Upper lobe of left lung (tissue), 4 donors: ENCODE results near the gene TNFAIP8L2.

ENCODE experiments used
- EP300 ChIP-seq, 4 donors: sonication (generic); formaldehyde crosslinking; IDR thresholded peaks; one replicate each; pipeline ENCODE4 v1.5.1; 2017; ENCODE audit warnings: antibody characterized with exemption in 4 of 4, control low read depth in 2 of 4
- TF ChIP-seq, protein P1 (sequence below), 6 experiments: fragments of 450-650 bp in 4 of 6; fragments of 200-600 bp in 2 of 6; sonication (generic) in 2 of 6; IDR thresholded peaks; one replicate each; pipeline ENCODE4 v1.5.1; 2016 to 2019; ENCODE audit warnings: antibody characterized with exemption in 6 of 6

DNA sequence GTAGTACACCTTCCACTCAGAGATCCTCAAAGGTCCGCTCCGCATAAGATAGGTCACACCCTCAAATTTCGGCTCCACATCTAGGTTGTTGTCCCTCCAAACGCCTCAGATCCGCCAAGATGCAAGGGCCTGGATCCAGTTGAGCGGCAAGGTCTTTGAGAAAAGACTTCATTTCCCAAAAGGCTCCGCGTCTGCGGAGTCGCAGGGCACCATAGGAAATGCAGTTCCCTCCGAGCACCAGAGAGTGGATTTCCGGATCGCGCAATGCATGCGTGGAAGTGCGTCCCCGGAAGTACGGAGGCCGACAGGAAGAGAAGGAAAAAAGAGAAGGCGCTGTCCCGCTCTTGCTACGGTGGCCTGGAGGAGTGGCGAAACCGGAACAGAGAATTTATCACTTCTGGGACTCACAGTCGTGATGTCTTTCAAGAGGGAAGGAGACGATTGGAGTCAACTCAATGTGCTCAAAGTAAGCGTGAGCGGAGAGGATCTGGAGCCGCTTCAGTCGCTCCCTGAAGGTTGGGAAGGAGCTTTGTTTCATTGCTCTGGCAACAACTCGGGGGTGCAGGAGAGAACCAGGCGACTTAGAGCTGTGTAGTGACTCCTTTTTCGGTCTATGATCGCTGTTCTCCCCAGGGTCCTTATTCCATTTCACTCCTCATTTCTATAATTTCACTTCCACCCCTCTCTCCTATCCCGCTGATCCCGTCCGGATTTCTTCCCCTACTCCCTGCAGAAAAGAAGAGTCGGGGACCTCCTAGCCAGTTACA lies 9.5 kb downstream of the TNFAIP8L2 start, which contains the start of the genes LYSMD1 and SCNM1:
- TF ChIP-seq EP300 (IDR thresholded peaks at IDR 0.05) = peak in 2 of 4 donors; percentile 87 to 92
- TF ChIP-seq, protein P1, sequence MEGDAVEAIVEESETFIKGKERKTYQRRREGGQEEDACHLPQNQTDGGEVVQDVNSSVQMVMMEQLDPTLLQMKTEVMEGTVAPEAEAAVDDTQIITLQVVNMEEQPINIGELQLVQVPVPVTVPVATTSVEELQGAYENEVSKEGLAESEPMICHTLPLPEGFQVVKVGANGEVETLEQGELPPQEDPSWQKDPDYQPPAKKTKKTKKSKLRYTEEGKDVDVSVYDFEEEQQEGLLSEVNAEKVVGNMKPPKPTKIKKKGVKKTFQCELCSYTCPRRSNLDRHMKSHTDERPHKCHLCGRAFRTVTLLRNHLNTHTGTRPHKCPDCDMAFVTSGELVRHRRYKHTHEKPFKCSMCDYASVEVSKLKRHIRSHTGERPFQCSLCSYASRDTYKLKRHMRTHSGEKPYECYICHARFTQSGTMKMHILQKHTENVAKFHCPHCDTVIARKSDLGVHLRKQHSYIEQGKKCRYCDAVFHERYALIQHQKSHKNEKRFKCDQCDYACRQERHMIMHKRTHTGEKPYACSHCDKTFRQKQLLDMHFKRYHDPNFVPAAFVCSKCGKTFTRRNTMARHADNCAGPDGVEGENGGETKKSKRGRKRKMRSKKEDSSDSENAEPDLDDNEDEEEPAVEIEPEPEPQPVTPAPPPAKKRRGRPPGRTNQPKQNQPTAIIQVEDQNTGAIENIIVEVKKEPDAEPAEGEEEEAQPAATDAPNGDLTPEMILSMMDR (IDR thresholded peaks at IDR 0.05) = peak in 5 of 6 experiments; percentile 23 to 62 (median 51)
